GM12875 (cell line): ENCODE results near the gene RFC2.
"Not testable (repeated sequence)": the region's sequence is repeated elsewhere in the genome, so short reads cannot be mapped to it uniquely, and the experiment has no call there.

Source experiments
- H3K4me3 ChIP-seq: one replicate; pipeline ENCODE4 v1.5.1; 2011; ENCODE audit warnings: low read depth, low read length, control low read depth
- CTCF ChIP-seq: IDR thresholded peaks from 2 replicates; pipeline ENCODE4 v1.5.1; 2011; ENCODE audit warnings: low read depth, mild to moderate bottlenecking, control low read depth, inconsistent platforms, low read length, moderate library complexity, borderline replicate concordance; ENCODE audit not compliant: insufficient read depth

Gene RFC2

GRCh38 chr7:74216361-74216761 is 37.8 kb downstream of the RFC2 start:
- no peak for TF ChIP-seq CTCF
- no peak overlapping the region for H3K4me3 ChIP-seq

GRCh38 chr7:74215921-74216320 is 38.3 kb downstream of the RFC2 start:
- TF ChIP-seq CTCF: no peak

GRCh38 chr7:74214816-74215630 is 39.2 kb downstream of the RFC2 start:
- TF ChIP-seq CTCF: no peak
- H3K4me3 ChIP-seq: peak overlapping the region; percentile 39

More at GRCh38 chr7:74215921-74216320, 38.3 kb downstream of the RFC2 start:
- H3K4me3 ChIP-seq: peak overlapping the region; percentile 35

- H3K4me3 ChIP-seq: peak overlapping the region; percentile 93
- no peak for TF ChIP-seq CTCF
Measured at GRCh38 chr7:74212661-74213060, 41.5 kb downstream of the RFC2 start.

DNA sequence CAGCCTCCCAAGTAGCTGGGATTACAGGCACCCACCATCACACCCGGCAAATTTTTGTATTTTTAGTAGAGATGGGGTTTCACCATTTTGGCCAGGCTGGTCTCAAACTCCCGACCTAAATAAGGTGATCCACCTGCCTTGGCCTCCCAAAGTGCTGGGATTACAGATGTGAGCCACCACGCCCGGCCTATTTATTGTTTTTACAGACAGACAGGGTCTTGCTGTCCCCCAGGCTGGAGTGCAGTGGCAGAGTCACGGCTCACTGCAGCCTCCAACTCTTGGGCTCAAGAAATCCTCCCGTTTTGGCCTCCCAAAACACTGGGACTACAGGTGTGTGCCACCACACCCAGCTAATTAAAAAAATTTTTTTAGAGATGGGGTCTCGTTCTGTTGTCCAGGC is 46.0 kb downstream of the RFC2 start:
- H3K4me3 ChIP-seq: not testable (repeated sequence)

- TF ChIP-seq CTCF: no peak
- no peak overlapping the region for H3K4me3 ChIP-seq
Measured at GRCh38 chr7:74207586-74207985, 46.6 kb downstream of the RFC2 start.

DNA sequence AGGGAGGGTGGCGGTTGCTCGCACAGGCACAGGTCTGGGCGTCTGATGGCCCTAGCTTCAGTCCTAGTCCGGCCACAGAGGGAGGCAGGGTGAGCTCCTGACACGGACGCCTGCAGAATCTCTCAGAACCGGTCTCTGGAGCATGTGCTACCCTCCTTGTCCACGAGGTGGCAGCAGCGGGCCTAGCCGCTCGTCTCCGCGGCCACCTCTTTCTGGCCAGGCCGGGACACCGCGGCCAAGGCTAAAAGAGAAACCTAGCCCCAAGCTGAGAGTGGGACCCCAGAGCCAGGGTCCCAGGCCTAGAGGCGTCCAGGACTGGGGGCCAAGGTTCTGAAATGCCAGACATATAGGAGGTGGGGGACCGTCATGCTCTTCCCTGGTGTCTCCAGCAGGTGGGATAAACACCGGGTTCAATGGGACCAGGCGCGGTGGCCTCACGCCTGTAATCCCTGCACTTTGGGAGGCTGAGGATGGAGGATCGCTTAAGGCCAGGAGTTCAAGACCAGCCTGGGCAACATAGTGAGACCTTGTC is 47.5 kb downstream of the RFC2 start:
- peak overlapping the region; percentile 36 for H3K4me3 ChIP-seq
- peak; percentile 95 for TF ChIP-seq CTCF

DNA sequence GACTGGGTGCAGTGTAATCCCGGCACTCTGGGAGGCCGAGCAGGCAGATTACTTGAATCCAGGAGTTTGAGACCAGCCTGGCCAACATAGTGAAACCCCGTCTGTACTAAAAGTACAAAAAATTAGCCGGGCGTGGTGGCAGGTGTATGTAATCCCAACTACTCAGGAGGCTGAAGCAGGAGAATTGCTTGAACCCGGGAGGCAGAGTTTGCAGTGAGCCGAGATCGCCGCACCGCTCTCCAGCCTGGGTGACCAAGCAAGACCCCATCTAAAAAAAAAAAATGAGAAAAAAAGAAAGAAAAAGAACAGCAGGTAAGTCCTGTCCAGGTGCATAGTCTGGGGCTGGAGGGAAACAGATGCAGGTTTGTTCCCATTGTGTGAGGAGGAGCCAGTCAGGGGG is 48.1 kb downstream of the RFC2 start:
- H3K4me3 ChIP-seq: peak overlapping the region; percentile 16
